ENCODE data around the gene TBC1D12.

DNA sequence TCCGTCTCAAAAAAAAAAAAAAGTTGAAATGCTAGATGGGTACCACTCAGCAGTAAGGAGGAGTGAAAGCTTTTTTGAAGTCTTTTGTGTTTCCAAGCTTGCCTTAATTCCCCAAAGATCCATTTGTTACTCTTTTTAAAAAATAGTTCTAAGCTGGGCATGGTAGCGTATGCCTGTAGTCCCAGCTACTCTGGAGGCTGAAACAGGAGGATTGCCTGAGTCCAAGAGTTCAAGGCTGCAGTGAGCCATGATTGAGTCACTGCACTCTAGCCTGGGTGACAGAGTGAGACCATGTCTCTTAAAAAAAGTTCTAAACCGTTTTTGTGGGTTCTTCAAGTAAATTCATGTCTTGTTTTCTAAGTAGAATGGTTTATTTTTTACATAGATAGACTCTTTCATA lies 5.3 kb downstream of the TBC1D12 start:
- TF ChIP-seq, protein P1, sequence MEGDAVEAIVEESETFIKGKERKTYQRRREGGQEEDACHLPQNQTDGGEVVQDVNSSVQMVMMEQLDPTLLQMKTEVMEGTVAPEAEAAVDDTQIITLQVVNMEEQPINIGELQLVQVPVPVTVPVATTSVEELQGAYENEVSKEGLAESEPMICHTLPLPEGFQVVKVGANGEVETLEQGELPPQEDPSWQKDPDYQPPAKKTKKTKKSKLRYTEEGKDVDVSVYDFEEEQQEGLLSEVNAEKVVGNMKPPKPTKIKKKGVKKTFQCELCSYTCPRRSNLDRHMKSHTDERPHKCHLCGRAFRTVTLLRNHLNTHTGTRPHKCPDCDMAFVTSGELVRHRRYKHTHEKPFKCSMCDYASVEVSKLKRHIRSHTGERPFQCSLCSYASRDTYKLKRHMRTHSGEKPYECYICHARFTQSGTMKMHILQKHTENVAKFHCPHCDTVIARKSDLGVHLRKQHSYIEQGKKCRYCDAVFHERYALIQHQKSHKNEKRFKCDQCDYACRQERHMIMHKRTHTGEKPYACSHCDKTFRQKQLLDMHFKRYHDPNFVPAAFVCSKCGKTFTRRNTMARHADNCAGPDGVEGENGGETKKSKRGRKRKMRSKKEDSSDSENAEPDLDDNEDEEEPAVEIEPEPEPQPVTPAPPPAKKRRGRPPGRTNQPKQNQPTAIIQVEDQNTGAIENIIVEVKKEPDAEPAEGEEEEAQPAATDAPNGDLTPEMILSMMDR (IDR thresholded peaks at IDR 0.05): no peak
- TF ChIP-seq POLR2A (IDR thresholded peaks at IDR 0.05) (no peak), EP300 (IDR thresholded peaks at IDR 0.05) (no peak)
